IMR-90 (cell line): ENCODE results near the gene LRRN2. TPM values are rescaled to one million over a fixed set of nuclear protein-coding genes. Genes with fewer than 3 reads are reported as not detected.

Experiments used
- ATAC-seq: fragments of 200-7000 bp; cut with Tn5 transposase; 2 replicates; pipeline ENCODE4 v1.9.1; 2020; ENCODE audit warnings: low read depth, mild to moderate bottlenecking, moderate library complexity
- BruUV-seq: library from RNA; stranded (reverse); fragments of 400-500 nt; replicated peaks from 2 replicates; lab custom pipeline; 2021; lab: Mats Ljungman, UMichigan
- CTCF ChIA-PET: fragments of 300-600 bp; formaldehyde crosslinking; extraction: SDS; loops from one replicate; lab custom pipeline; 2021; ENCODE audit warnings: antibody characterized with exemption; lab: Yijun Ruan, JAX
- POLR2A ChIA-PET: fragments of 300-600 bp; sonication (Branson Sonifier 250); formaldehyde crosslinking; loops from one replicate; lab custom pipeline; 2022; ENCODE audit warnings: antibody characterized with exemption; ENCODE audit not compliant: unreplicated experiment; lab: Charles Lee
- DNase-seq: peaks from one replicate; pipeline ENCODE4 v3.0.0; 2013
- H2AFZ ChIP-seq: replicated peaks from 2 replicates; pipeline ENCODE3; 2013; ENCODE audit warnings: low read length, mild to moderate bottlenecking; ENCODE audit not compliant: poor library complexity
- H2AK5ac ChIP-seq: 2 replicates; pipeline ENCODE4 v1.6.1; 2013; ENCODE audit warnings: low read depth, low read length, inconsistent platforms
- H2AK9ac ChIP-seq: replicated peaks from 2 replicates; pipeline ENCODE3; 2013; ENCODE audit warnings: mild to moderate bottlenecking, low read depth, low read length, moderate library complexity; ENCODE audit not compliant: poor library complexity
- H2BK120ac ChIP-seq: 2 replicates; pipeline ENCODE4 v1.6.1; 2013; ENCODE audit warnings: low read depth, low read length, inconsistent platforms
- H2BK15ac ChIP-seq: 3 replicates; pipeline ENCODE4 v1.6.1; 2013; ENCODE audit warnings: low read depth, low read length, inconsistent platforms
- H2BK20ac ChIP-seq: 2 replicates; pipeline ENCODE4 v1.6.1; 2013; ENCODE audit warnings: low read depth, mild to moderate bottlenecking, inconsistent platforms, low read length, moderate library complexity
- H2BK5ac ChIP-seq: 2 replicates; pipeline ENCODE4 v1.6.1; 2013; ENCODE audit warnings: mild to moderate bottlenecking, low read depth, low read length, inconsistent platforms; ENCODE audit not compliant: poor library complexity, severe bottlenecking
- H3K14ac ChIP-seq: replicated peaks from 2 replicates; pipeline ENCODE4 v1.6.1; 2013; ENCODE audit warnings: low read depth, low read length, inconsistent platforms
- H3K18ac ChIP-seq: 2 replicates; pipeline ENCODE4 v1.6.1; 2013; ENCODE audit warnings: low read depth, low read length, control low read depth
- H3K23ac ChIP-seq: 2 replicates; pipeline ENCODE4 v1.6.1; 2013; ENCODE audit warnings: low read depth, low read length, inconsistent platforms
- H3K27ac ChIP-seq: 2 replicates; pipeline ENCODE4 v1.5.1; 2013; ENCODE audit warnings: mild to moderate bottlenecking, control low read depth, low read length; ENCODE audit not compliant: insufficient read depth
- H3K27me3 ChIP-seq: 2 replicates; pipeline ENCODE4 v1.6.1; 2013; ENCODE audit warnings: low read length; ENCODE audit not compliant: control insufficient read depth, insufficient read depth
- H3K36me3 ChIP-seq: 2 replicates; pipeline ENCODE4 v1.6.1; 2013; ENCODE audit warnings: low read length, mixed read lengths; ENCODE audit not compliant: control insufficient read depth, insufficient read depth
- H3K4ac ChIP-seq: 2 replicates; pipeline ENCODE4 v1.6.1; 2013; ENCODE audit warnings: low read depth, low read length, inconsistent platforms
- H3K4me1 ChIP-seq: 2 replicates; pipeline ENCODE4 v1.6.1; 2013; ENCODE audit warnings: low read length, mixed read lengths; ENCODE audit not compliant: control insufficient read depth, insufficient read depth
- H3K4me2 ChIP-seq: 2 replicates; pipeline ENCODE4 v1.6.1; 2013; ENCODE audit warnings: low read depth, mild to moderate bottlenecking, control low read depth, low read length, moderate library complexity
- H3K4me3 ChIP-seq: 2 replicates; pipeline ENCODE4 v1.5.1; 2013; ENCODE audit warnings: low read depth, mild to moderate bottlenecking, control low read depth, low read length, moderate library complexity; ENCODE audit not compliant: insufficient read depth
- H3K56ac ChIP-seq: 2 replicates; pipeline ENCODE4 v1.6.1; 2013; ENCODE audit warnings: low read length, inconsistent platforms; ENCODE audit not compliant: insufficient read depth; ENCODE audit errors: extremely low read depth
- H3K79me1 ChIP-seq, 2 experiments: 2 replicates each; pipeline ENCODE4 v1.6.1; 2013; ENCODE audit warnings: low read length in 2 of 2, inconsistent platforms in 1 of 2, low read depth in 1 of 2
- H3K9ac ChIP-seq: 2 replicates; pipeline ENCODE4 v1.6.1; 2013; ENCODE audit warnings: low read depth, low read length, control low read depth
- H3K9me1 ChIP-seq: 2 replicates; pipeline ENCODE4 v1.6.1; 2013; ENCODE audit warnings: low read length, inconsistent platforms; ENCODE audit not compliant: insufficient read depth
- H3K9me3 ChIP-seq: 2 replicates; pipeline ENCODE4 v1.6.1; 2013; ENCODE audit warnings: low read length; ENCODE audit not compliant: control insufficient read depth, insufficient read depth
- H4K20me1 ChIP-seq: 2 replicates; pipeline ENCODE4 v1.6.1; 2013; ENCODE audit warnings: low read length, inconsistent platforms; ENCODE audit not compliant: insufficient read depth
- H4K5ac ChIP-seq: 2 replicates; pipeline ENCODE4 v1.6.1; 2013; ENCODE audit warnings: mild to moderate bottlenecking, low read depth, low read length, control low read depth
- H4K8ac ChIP-seq, 2 experiments: 2 replicates each; pipeline ENCODE4 v1.6.1; 2013; ENCODE audit warnings: low read depth in 2 of 2, low read length in 2 of 2, control low read depth in 1 of 2, inconsistent platforms in 1 of 2
- H4K91ac ChIP-seq: 2 replicates; pipeline ENCODE4 v1.6.1; 2013; ENCODE audit warnings: low read depth, low read length, inconsistent platforms; ENCODE audit not compliant: insufficient read depth
- BHLHE40 ChIP-seq: fragments of 150-350 bp; IDR thresholded peaks from 2 replicates; pipeline ENCODE4 v1.6.1; 2016; ENCODE audit warnings: mild to moderate bottlenecking, low read depth, low read length
- CEBPB ChIP-seq: IDR thresholded peaks from 2 replicates; pipeline ENCODE4 v1.6.1; 2012; ENCODE audit warnings: low read depth, low read length, improper control_type of control experiment
- CHD1 ChIP-seq: IDR thresholded peaks from 2 replicates; pipeline ENCODE4 v1.6.1; 2012; ENCODE audit warnings: low read depth, low read length, improper control_type of control experiment
- FOS ChIP-seq: fragments of 150-350 bp; IDR thresholded peaks from 2 replicates; pipeline ENCODE4 v1.6.1; 2016; ENCODE audit warnings: low read depth, low read length
- MAFK ChIP-seq: IDR thresholded peaks from 2 replicates; pipeline ENCODE4 v1.6.1; 2012; ENCODE audit warnings: low read depth, low read length, improper control_type of control experiment
- MAZ ChIP-seq: IDR thresholded peaks from 2 replicates; pipeline ENCODE4 v1.6.1; 2012; ENCODE audit warnings: low read depth, mild to moderate bottlenecking, low read length, improper control_type of control experiment, moderate library complexity, borderline replicate concordance
- MXI1 ChIP-seq: IDR thresholded peaks from 2 replicates; pipeline ENCODE4 v1.6.1; 2012; ENCODE audit warnings: low read depth, mild to moderate bottlenecking, low read length, moderate library complexity, borderline replicate concordance
- NFE2L2 ChIP-seq: fragments of 150-350 bp; IDR thresholded peaks from 2 replicates; pipeline ENCODE4 v1.6.1; 2016; ENCODE audit warnings: low read depth, mild to moderate bottlenecking, low read length
- POLR2A ChIP-seq: IDR thresholded peaks from 2 replicates; pipeline ENCODE4 v1.6.1; 2012; ENCODE audit warnings: mild to moderate bottlenecking, low read depth, low read length
- RAD21 ChIP-seq: IDR thresholded peaks from 2 replicates; pipeline ENCODE4 v1.6.1; 2012; ENCODE audit warnings: low read length, improper control_type of control experiment
- RCOR1 ChIP-seq: IDR thresholded peaks from 2 replicates; pipeline ENCODE4 v1.6.1; 2012; ENCODE audit warnings: mild to moderate bottlenecking, low read length, improper control_type of control experiment; ENCODE audit not compliant: insufficient replicate concordance
- RFX5 ChIP-seq: IDR thresholded peaks from 2 replicates; pipeline ENCODE4 v1.8.0; 2012; ENCODE audit warnings: low read depth, mild to moderate bottlenecking, low read length, moderate library complexity
- SMC3 ChIP-seq: fragments of 150-350 bp; IDR thresholded peaks from 2 replicates; pipeline ENCODE4 v1.6.1; 2016; ENCODE audit warnings: low read depth, mild to moderate bottlenecking, antibody characterized with exemption, low read length, moderate library complexity
- WGBS, 2 experiments: methylation state at CpG; one replicate each; pipeline versions ENCODE4 v1.1.5 to v1.1.7; 2013; ENCODE audit warnings: missing lambda C conversion rate in 2 of 2; ENCODE audit not compliant: insufficient read length in 1 of 2; ENCODE audit errors: extremely low coverage in 2 of 2; 5-methylcytosine and 5-hydroxymethylcytosine counted together
- dilution Hi-C: fragments of 300-500 bp; cut with HindIII; formaldehyde crosslinking; loops from one replicate; pipeline ENCODE4 v1.14.3; 2018; ENCODE audit warnings: low sequenced_read_pairs; ENCODE audit not compliant: unreplicated experiment
- in situ Hi-C: fragments of 300-500 bp; cut with MboI; formaldehyde crosslinking; loops from 3 replicates; pipeline ENCODE4 v1.14.3; 2019; ENCODE audit warnings: low sequenced_read_pairs, inconsistent platforms, mixed read lengths
- intact Hi-C: fragments of 100-400 bp; cut with micrococcal nuclease; formaldehyde crosslinking; loops from 2 replicates; pipeline ENCODE4 v1.10.0; 2022
- polyA plus RNA-seq, 3 experiments: library from polyadenylated mRNA; depleted of rRNA; stranded (reverse); fragments of >200 nt; gene quantifications; 2 replicates each; pipeline ENCODE4 v1.2.3, GENCODE V29; 2012; ENCODE audit warnings: low replicate concordance in 1 of 3
- total RNA-seq: library from RNA; depleted of rRNA; stranded (reverse); fragments of >200 nt; gene quantifications from 2 replicates; pipeline ENCODE4 v1.2.3, GENCODE V29; 2012
- TF ChIP-seq, protein P1 (sequence below): fragments of 150-350 bp; IDR thresholded peaks from 2 replicates; pipeline ENCODE4 v1.6.1; 2016; ENCODE audit warnings: low read depth, mild to moderate bottlenecking, low read length, moderate library complexity, borderline replicate concordance
- TF ChIP-seq, protein P2 (sequence below): conservative IDR thresholded peaks from 2 replicates; pipeline ENCODE4 v1.5.1; 2012; ENCODE audit warnings: mild to moderate bottlenecking, low read depth, low read length, improper control_type of control experiment
- TF ChIP-seq, protein P3 (sequence below): fragments of 150-350 bp; IDR thresholded peaks from 2 replicates; pipeline ENCODE4 v1.6.1; 2017; ENCODE audit warnings: mild to moderate bottlenecking, antibody characterized with exemption, low read length, low read depth

LRRN2 gene
- total and polyA plus RNA-seq, 2 of the 4 experiments (the other 2 are of a cell fraction) = not detected

DNA sequence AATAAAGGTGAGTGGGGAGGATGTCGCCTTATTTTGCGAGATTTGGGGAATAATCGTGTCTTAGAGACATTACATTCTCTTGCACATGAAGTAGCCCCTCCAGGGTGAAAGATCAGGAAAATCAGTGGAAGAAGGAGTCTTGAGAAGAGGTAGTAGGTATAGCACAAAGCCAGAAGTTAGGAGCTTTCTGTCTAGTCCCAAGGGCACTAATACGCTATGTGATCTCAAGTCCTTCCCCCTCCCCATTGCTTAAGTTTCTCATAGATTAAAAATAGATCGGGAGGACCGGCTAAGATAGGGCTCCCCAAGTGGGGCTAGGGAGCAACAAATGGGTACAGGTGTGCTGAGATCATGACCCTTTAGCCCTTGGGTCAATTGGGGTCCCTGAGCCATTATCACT lies 13.5 kb downstream of the LRRN2 start:
- Histone ChIP-seq H3K4me2 (no peak overlapping the region), H2AK9ac (no peak overlapping the region), H2BK20ac (no peak overlapping the region), H3K56ac (no peak overlapping the region), H3K36me3 (no peaks in the 10 kb centered on the region), H3K27ac (no peak overlapping the region), H2BK120ac (no peak overlapping the region), H3K4ac (no peak overlapping the region), H4K8ac (no peak overlapping the region), H4K5ac (no peak overlapping the region), H2AFZ (no peak overlapping the region), H2BK5ac (no peak overlapping the region), H3K14ac (no peak overlapping the region), H3K23ac (no peak overlapping the region), H2BK15ac (no peak overlapping the region), H3K4me1 (no peaks in the 10 kb centered on the region; the same call in 1 of the 2 replicates), H3K79me1 (no peaks in the 10 kb centered on the region), H3K9me3 (no peaks in the 10 kb centered on the region), H3K9me1 (peaks cover 3% of the 10 kb centered on the region; the same call in 1 of the 2 replicates), H3K18ac (no peak overlapping the region), H4K20me1 (no peaks in the 10 kb centered on the region), H2AK5ac (no peak overlapping the region), H3K4me3 (no peak overlapping the region), H4K91ac (no peak overlapping the region), H3K9ac (no peak overlapping the region), H3K27me3 (peaks cover 12% of the 10 kb centered on the region)
- no CpG with 5 or more reads among the region's 6 CpGs for WGBS, 2 experiments
- TF ChIP-seq MAFK = no peak
- no peak for TF ChIP-seq FOS
- TF ChIP-seq RCOR1 = no peak
- TF ChIP-seq SMC3 = no peak
- TF ChIP-seq MXI1 = no peak
- no peak for TF ChIP-seq MAZ
- TF ChIP-seq POLR2A = no peak
- TF ChIP-seq CHD1 = no peak
- TF ChIP-seq, protein P1, sequence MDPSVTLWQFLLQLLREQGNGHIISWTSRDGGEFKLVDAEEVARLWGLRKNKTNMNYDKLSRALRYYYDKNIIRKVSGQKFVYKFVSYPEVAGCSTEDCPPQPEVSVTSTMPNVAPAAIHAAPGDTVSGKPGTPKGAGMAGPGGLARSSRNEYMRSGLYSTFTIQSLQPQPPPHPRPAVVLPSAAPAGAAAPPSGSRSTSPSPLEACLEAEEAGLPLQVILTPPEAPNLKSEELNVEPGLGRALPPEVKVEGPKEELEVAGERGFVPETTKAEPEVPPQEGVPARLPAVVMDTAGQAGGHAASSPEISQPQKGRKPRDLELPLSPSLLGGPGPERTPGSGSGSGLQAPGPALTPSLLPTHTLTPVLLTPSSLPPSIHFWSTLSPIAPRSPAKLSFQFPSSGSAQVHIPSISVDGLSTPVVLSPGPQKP = no peak
- no peak for TF ChIP-seq RFX5
- TF ChIP-seq, protein P2, sequence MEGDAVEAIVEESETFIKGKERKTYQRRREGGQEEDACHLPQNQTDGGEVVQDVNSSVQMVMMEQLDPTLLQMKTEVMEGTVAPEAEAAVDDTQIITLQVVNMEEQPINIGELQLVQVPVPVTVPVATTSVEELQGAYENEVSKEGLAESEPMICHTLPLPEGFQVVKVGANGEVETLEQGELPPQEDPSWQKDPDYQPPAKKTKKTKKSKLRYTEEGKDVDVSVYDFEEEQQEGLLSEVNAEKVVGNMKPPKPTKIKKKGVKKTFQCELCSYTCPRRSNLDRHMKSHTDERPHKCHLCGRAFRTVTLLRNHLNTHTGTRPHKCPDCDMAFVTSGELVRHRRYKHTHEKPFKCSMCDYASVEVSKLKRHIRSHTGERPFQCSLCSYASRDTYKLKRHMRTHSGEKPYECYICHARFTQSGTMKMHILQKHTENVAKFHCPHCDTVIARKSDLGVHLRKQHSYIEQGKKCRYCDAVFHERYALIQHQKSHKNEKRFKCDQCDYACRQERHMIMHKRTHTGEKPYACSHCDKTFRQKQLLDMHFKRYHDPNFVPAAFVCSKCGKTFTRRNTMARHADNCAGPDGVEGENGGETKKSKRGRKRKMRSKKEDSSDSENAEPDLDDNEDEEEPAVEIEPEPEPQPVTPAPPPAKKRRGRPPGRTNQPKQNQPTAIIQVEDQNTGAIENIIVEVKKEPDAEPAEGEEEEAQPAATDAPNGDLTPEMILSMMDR = no peak
- no peak for TF ChIP-seq NFE2L2
- TF ChIP-seq BHLHE40 = no peak
- TF ChIP-seq, protein P3, sequence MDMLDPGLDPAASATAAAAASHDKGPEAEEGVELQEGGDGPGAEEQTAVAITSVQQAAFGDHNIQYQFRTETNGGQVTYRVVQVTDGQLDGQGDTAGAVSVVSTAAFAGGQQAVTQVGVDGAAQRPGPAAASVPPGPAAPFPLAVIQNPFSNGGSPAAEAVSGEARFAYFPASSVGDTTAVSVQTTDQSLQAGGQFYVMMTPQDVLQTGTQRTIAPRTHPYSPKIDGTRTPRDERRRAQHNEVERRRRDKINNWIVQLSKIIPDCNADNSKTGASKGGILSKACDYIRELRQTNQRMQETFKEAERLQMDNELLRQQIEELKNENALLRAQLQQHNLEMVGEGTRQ = no peak
- TF ChIP-seq CEBPB = no peak
- no peak for TF ChIP-seq RAD21
- ChIA-PET POLR2A (no interaction called here), CTCF (no interaction called here)
- in situ Hi-C loops = no loop called here
- BruUV-seq = no TSS peak
- DNase-seq (no peak), ATAC-seq (no peak)
- dilution Hi-C loops = no loop called here
- intact Hi-C loops = no loop called here
